Prostate gland (tissue), 2 donors: ENCODE measurements around the gene ABCC2. TPM values are rescaled to one million over a fixed set of nuclear protein-coding genes. Genes with fewer than 3 reads are reported as not detected.
"Not testable (repeated sequence)": the region's sequence is repeated elsewhere in the genome, so short reads cannot be mapped to it uniquely, and the experiment has no call there.

ENCODE experiments used
- DNase-seq: peaks from one replicate; pipeline ENCODE4 v3.0.0-alpha.2; 2019; ENCODE audit warnings: low spot score
- H3K27ac ChIP-seq, 2 donors: fragments of 200-600 bp; sonication (generic); 2 replicates each; pipeline ENCODE4 v1.5.1; 2017 to 2019
- H3K27me3 ChIP-seq: fragments of 200-600 bp; sonication (generic); replicated peaks from 2 replicates; pipeline ENCODE4 v1.5.1; 2019; ENCODE audit not compliant: insufficient read depth
- H3K36me3 ChIP-seq, 2 donors: fragments of 200-600 bp; sonication (generic); 1 replicate in 1 of 2; 2 replicates in 1 of 2; pipeline versions ENCODE4 v1.5.1 to v1.8.1; 2017 to 2019
- H3K4me1 ChIP-seq: fragments of 200-600 bp; sonication (generic); replicated peaks from 2 replicates; pipeline ENCODE4 v1.5.1; 2019
- H3K4me3 ChIP-seq, 2 donors: fragments of 200-600 bp; sonication (generic); 2 replicates each; pipeline ENCODE4 v1.5.1; 2017 to 2019
- H3K9me3 ChIP-seq: fragments of 200-600 bp; sonication (generic); 2 replicates; pipeline ENCODE4 v1.5.1; 2017
- POLR2A ChIP-seq: fragments of 450-650 bp; IDR thresholded peaks from one replicate; pipeline ENCODE4 v1.6.1; 2016; ENCODE audit warnings: antibody characterized with exemption, mild to moderate bottlenecking
- POLR2AphosphoS5 ChIP-seq: sonication (generic); formaldehyde crosslinking; IDR thresholded peaks from one replicate; pipeline ENCODE4 v1.6.1; 2017; ENCODE audit warnings: antibody characterized with exemption
- WGBS: methylation state at CpG from one replicate; pipeline ENCODE4 v1.1.5; 2018; 5-methylcytosine and 5-hydroxymethylcytosine counted together
- intact Hi-C: fragments of 100-400 bp; cut with DNase I; formaldehyde crosslinking; loops from one replicate; pipeline ENCODE4 v1.14.2; 2022
- total RNA-seq, 2 donors: library from RNA; depleted of rRNA; stranded (reverse); fragments of >200 nt; gene quantifications; one replicate each; pipeline ENCODE4 v1.1.0, GENCODE V29; 2016
- TF ChIP-seq, protein P1 (sequence below), 4 experiments: fragments of 200-600 bp in 2 of 4; fragments of 450-650 bp in 2 of 4; sonication (generic) in 2 of 4; IDR thresholded peaks; 1 replicate in 3 of 4; 2 replicates in 1 of 4; pipeline ENCODE4 v1.5.1; 2016 to 2019; ENCODE audit warnings: antibody characterized with exemption in 4 of 4, mild to moderate bottlenecking in 2 of 4, moderate library complexity in 2 of 4

Gene ABCC2
- under 1 TPM; 0.14 to 0.74 TPM for total RNA-seq

DNA sequence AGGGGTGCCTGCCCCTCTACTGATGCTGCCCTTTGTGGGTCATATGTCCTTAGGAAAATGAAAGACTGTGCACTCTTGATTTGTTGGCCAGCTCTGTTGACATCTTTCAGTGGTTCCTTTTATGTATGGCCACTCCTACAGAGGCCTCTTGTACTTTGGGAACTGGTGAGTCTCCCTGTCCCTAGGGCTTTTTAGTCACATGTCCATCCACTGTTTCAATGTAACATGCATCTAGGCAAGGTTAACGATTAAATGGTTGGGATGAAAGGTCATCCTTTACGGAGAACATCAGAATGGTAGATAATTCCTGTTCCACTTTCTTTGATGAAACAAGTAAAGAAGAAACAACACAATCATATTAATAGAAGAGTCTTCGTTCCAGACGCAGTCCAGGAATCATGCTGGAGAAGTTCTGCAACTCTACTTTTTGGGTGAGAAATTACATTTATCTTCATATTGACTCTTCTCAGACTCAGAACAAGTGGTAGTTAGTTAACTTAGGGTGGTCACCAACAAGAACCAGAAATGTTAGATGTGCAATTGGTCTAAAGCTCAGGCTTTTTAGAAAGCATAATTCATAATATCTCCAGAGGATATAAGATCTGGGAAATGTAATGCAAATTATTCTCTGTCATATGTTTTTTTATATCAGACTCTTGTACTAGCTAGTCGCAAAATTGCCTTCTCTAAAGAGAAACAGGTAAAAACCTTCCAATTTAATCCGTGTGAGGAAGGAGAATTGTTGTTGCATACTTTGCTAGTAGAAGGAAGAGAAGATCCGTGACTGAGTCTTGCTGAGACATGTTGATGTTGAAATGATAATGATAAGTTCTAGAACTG lies at the start of gene ABCC2:
Gene ABCC2, plus strand, starts transcription at position 194 of the 840 bp plus-strand sequence. Its CDS starts 205 bp downstream, at position 399.
- H3K9me3 ChIP-seq, result no peaks in the 10 kb centered on the region
- no peak within 1 kb of the TSS for H3K27ac ChIP-seq
- no peak for DNase-seq
- H3K4me1 ChIP-seq, result no peaks in the 10 kb centered on the region
- H3K27me3 ChIP-seq, result no peaks in the 10 kb centered on the region
- no peak within 1 kb of the TSS for H3K4me3 ChIP-seq
- WGBS, result 80% methylated on average over 7 of the region's 7 CpGs
- intact Hi-C loops, result loop anchor here (10.0 kb wide), 1 partner anchor 48 kb away; the partner anchor contains the start of genes COX15 and CUTC
- H3K36me3 ChIP-seq, result no peaks in the 10 kb centered on the region
- TF ChIP-seq POLR2AphosphoS5 (no peak), POLR2A (no peak)
- TF ChIP-seq, protein P1, sequence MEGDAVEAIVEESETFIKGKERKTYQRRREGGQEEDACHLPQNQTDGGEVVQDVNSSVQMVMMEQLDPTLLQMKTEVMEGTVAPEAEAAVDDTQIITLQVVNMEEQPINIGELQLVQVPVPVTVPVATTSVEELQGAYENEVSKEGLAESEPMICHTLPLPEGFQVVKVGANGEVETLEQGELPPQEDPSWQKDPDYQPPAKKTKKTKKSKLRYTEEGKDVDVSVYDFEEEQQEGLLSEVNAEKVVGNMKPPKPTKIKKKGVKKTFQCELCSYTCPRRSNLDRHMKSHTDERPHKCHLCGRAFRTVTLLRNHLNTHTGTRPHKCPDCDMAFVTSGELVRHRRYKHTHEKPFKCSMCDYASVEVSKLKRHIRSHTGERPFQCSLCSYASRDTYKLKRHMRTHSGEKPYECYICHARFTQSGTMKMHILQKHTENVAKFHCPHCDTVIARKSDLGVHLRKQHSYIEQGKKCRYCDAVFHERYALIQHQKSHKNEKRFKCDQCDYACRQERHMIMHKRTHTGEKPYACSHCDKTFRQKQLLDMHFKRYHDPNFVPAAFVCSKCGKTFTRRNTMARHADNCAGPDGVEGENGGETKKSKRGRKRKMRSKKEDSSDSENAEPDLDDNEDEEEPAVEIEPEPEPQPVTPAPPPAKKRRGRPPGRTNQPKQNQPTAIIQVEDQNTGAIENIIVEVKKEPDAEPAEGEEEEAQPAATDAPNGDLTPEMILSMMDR (IDR thresholded peaks at IDR 0.05), result no peak

DNA sequence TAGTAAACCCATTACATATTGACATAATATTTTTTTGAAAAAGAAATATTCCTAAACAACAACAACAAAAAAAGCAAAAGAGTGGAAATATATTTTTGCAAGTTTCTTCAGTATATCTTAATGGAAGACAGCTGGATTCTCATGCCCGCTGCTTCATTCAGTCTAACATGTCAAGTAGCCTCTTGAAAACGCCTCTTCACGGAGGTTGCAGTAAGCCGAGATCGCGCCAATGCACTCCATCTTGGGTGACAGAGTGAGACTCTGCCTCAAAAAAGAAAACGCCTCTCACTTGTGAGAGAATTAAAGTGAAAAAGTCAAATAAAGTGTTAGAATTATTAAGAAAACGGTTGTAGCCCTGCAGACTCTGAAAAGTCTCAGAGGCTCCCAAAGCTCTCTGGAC lies 49.1 kb upstream of the ABCC2 start:
- intact Hi-C loops, result loop anchor here (10.0 kb wide), 1 partner anchor 51 kb away; the partner anchor contains the start of gene ABCC2
- TF ChIP-seq POLR2AphosphoS5 (no peak), POLR2A (no peak)
- TF ChIP-seq, protein P1 (IDR thresholded peaks at IDR 0.05), result no peak
- 88% methylated on average over 8 of the region's 8 CpGs for WGBS
- Histone ChIP-seq H3K4me3 (no peak overlapping the region), H3K27ac (no peak overlapping the region), H3K36me3 (no peaks in the 10 kb centered on the region), H3K27me3 (no peaks in the 10 kb centered on the region), H3K4me1 (no peaks in the 10 kb centered on the region), H3K9me3 (no peaks in the 10 kb centered on the region)
- no peak for DNase-seq

DNA sequence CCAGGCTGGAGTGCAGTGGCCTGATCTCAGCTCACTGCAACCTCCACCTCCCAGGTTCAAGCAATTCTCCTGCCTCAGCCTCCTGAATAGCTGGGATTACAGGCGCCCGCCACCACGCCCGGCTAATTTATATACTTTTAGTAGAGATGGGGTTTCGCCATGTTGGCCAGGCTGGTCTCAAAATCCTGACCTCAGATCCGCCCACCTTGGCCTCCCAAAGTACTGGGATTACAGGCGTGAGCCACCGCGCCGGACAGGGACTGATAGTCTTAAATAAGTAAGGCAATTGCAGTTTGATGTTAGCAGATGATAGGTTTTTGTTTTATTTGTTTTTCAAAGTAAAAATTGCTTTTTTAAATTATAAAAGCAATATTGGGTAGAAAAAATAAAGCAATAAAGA lies 48.3 kb upstream of the ABCC2 start:
- intact Hi-C loops, result loop anchor here (10.0 kb wide), 1 partner anchor 51 kb away; the partner anchor contains the start of gene ABCC2

DNA sequence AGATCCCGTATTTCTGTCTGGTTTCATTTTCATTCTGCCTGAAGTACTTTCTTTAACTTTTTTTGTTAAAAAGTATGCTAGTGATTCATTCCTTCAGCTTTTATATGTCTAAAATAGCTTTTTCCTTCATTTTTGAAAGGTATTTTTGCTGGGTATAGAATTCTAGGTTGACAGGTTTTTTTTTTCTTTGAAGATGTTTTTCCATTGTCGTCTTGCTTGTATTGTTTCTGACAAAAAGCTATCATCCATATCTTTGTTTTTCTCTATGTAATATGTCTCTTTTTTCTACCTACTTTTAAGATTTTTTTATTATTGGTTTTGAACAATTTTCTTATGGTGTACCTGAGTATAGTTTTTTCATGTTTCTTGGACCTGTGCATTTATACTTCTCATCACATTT lies 42.2 kb upstream of the ABCC2 start:
- Histone ChIP-seq H3K36me3 (peaks cover 2 to 4% of the 10 kb centered on the region in 2 donors), H3K4me3 (no peak overlapping the region), H3K9me3 (no peaks in the 10 kb centered on the region), H3K27me3 (no peaks in the 10 kb centered on the region), H3K27ac (no peak overlapping the region), H3K4me1 (no peaks in the 10 kb centered on the region)
- no peak for TF ChIP-seq POLR2A
- intact Hi-C loops, result no loop called here
- no peak for DNase-seq
- 97% methylated on average over 2 of the region's 2 CpGs for WGBS

More for the DNA sequence above, 48.3 kb upstream of the ABCC2 start:
- not testable (repeated sequence) for H3K27me3 ChIP-seq, H3K4me1 ChIP-seq, DNase-seq, H3K9me3 ChIP-seq, H3K27ac ChIP-seq, H3K36me3 ChIP-seq, H3K4me3 ChIP-seq
- 98% methylated on average over 10 of the region's 10 CpGs for WGBS

DNA sequence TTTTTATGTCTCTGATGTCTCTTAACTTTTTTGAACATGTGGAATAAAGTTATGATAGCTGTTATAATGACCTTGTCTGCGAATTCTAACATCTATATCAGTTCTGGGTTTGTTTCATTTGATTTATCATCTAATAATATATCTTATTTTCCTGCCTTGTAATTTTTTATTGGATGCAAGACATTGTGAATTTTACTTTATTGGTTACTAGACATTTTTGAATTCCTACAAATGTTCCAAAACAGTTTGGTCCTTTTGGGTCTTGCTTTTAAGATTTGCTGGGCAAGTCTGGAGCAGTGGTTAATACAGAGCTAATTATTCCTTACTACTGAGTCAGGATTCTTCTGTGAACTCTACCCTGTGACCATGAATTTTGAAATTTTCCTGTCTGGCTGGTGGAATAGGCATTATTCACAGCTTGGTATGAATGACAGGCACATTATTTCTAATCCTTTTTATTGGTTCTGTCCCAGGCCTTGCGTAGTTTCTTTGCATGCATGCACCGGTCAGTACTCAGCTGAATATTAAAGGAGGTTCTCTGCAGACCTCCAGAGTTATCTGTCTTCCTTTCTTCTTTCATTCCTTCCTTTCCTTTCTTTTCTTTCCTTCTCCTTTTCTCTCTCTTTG lies 41.4 kb upstream of the ABCC2 start:
- no peak overlapping the region for H3K27ac ChIP-seq
- TF ChIP-seq, protein P1 (IDR thresholded peaks at IDR 0.05), result no peak
- TF ChIP-seq POLR2AphosphoS5 (no peak), POLR2A (no peak)
- WGBS, result 86% methylated on average over 3 of the region's 3 CpGs
- intact Hi-C loops, result no loop called here
- peaks cover 2 to 4% of the 10 kb centered on the region in 2 donors for H3K36me3 ChIP-seq
- DNase-seq, result no peak
- no peak overlapping the region for H3K4me3 ChIP-seq
- H3K4me1 ChIP-seq, result no peaks in the 10 kb centered on the region
- H3K27me3 ChIP-seq, result no peaks in the 10 kb centered on the region
- H3K9me3 ChIP-seq, result no peaks in the 10 kb centered on the region
